Measurements from ENCODE around the gene LARP4B.
A peak's percentile ranks its signal among the peaks of the same experiment; 100 is the strongest.
"Not testable (repeated sequence)": the region's sequence is repeated elsewhere in the genome, so short reads cannot be mapped to it uniquely, and the experiment has no call there.

LARP4B gene

DNA sequence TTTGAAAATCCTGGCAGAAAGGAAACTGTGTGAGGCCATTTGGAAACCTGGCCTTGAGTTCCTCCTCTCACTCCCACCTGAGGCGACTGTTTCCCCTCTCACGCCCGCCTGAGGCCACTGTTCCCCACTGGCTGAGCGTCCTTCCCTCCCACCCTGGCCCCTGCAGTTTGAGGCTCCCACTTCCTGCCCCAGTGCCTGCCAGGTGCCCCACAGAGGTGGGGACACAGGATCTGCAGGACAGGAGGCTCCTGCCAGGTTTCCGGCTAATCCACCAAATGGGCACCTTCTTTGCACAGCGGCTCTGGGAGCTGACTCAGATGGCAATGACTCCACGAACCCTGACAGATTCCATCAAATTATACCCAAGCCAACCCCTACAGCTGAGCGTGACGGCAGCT is 24.3 kb upstream of the LARP4B start:
- DNase-seq, result no peak

DNA sequence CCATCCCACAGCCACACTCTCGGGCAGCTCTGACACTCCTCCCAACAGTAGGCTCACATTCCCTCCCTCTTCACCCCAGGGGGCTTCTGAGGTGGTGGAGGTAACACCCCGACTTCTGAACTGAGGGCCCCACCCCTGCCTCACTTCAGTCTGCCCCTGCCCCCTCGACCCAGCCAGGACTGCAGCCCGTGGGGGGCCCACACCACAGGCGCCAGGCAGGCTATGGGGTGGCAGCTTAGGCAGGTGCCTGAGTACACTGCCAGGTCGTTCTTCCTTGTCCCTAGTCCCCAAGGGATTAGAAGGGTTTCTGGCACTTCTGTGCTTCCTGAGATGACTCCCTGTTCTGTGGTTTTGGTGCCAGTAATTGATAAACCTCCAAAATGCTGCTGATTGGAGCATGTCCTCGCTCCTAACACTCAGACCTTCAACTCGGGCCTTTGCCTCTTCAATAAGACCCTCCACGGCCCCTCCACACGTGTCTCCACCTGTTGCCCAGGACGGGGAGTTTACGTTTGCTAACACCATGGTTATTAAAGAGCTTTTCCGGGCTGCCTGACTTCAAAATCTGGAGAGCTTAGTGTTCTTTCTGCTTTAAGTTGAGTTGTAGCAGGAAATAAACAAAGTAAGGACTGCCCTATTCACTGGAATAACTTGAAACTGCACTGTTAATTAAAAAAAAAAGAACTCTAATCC is 23.8 kb upstream of the LARP4B start:
- no peak for DNase-seq

DNA sequence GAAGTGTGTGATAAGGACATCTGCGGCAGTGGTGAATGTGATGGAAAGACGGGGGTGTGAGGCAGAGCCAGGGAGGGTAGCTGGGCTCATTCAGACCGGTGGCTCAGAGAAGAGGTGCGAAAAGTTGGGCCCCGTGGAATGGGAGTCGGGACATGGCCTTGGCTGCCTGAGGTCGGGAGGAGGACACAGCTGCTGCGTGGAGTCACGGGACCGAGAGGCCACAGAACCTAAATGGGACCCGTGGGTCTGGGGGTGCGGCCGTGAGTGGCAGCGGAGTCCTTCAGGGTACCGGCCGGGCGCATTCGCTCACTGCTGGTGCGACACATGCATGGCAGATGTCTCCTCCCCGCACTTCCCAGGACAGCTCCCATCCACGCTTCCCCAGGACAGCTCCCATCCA is 22.9 kb upstream of the LARP4B start:
- no peak for DNase-seq

DNA sequence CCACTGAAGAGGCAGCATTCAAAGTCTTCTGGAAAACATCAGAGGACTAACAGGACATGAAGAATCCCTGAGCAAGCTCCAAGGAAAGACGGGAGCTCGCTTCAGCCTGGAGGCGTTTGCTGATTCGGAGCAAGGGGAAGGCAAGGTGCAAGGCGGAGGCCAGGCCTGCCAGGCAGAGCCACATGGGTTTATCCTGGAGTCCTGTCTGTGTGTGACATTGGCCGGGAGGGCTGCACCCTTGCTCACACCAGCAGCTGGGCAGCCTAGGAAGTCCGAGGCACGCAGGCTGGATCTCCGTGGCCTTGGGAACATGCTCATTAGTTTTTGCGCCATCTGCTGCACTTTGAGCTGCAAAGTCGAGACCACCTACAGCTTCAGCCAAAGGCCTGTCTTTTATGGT is 22.3 kb upstream of the LARP4B start:
- DNase-seq, result no peak

DNA sequence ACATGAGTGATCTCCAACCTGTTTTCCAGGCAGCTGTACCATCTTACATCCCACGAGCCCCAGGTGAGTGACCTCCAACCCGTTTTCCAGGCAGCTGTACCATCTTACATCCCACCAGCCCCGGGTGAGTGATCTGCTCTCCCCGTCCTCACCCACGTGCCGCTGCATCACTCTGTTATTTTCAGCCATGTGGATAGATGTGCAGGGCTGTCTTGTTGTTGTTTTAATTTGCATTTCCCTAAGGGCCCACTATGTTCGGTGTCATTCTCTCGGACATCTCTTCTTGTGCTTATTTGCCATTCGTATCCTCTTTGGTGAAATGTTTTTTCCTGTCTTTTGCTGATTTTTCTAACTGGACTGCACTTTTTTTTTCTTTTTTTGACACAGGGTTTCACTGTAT is 17.9 kb upstream of the LARP4B start:
- no peak for DNase-seq

DNA sequence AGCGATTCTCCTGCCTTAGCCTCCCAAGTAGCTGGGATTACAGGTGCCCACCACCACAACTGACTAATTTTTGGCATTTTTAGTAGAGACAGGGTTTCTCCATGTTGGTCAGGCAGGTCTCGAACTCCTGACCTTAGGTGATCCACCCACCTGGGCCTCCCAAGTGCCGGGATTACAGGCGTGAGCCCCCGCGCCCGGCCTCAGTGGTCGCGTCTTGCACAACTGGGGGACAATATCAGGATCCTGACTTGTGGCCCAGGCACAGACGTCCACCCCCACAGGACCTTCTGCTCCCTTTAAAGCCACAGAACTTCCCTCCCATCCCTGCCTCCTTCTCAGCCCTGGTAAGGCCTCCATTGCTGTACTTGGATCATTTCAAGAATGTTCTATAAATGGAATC is 16.8 kb upstream of the LARP4B start:
- DNase-seq, result no peak

DNA sequence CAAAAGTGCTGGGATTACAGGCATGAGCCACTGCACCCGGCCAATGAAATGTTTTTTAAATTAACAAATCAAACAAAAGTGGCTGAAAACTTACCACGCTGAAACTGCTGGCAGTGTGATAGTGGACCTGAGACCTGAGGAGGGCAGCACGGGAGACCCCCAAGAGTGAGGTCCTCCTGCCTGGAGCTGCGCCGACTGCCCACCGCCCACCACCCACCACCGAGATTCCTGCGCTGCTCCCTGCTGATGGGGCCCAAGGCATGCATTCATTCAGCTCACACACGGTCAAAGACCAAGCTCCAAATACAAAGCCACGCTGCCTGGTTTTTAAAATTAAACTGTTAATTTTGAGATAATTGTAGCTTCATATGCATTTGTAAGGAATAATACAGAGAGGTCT is 16.4 kb upstream of the LARP4B start:
- DNase-seq, result no peak

DNA sequence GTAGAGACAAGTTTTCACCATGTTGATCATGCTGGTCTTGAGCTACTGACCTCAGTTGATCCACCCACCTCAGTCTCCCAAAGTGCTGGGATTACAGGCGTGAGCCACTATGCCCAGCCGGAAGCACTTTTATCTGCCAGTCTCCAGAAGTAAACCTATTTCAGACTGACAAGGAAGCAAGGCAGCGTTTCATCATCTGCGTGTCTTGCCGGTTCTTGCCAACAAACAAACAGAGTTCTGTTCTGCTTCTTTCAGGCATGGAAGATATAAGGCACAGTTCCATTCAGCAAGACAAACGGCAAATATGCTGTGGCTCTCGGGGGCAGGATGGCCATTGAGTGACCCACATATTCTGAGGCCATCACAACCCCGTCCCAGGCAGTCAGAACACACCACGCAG is 15.5 kb upstream of the LARP4B start:
- no peak for DNase-seq

DNA sequence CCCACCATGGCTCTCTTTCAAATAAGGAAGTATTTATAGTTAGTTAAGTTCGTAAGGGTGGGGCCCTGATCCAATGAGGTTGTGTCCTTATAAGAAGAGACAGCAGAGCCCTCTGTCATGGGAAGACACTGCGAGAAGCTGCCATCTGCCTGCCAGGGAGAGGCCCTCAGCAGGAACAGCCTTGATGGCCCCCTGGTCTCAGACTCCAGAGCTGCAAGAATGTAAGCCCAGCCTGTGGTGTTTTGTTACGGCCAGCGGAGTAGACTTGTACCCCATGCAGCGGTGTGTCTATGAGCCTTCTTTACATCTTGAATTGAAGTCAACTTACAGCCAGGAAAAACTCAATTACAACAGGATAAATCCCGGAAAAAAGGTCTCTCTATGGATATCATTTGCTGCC is 14.3 kb upstream of the LARP4B start:
- no peak for DNase-seq

DNA sequence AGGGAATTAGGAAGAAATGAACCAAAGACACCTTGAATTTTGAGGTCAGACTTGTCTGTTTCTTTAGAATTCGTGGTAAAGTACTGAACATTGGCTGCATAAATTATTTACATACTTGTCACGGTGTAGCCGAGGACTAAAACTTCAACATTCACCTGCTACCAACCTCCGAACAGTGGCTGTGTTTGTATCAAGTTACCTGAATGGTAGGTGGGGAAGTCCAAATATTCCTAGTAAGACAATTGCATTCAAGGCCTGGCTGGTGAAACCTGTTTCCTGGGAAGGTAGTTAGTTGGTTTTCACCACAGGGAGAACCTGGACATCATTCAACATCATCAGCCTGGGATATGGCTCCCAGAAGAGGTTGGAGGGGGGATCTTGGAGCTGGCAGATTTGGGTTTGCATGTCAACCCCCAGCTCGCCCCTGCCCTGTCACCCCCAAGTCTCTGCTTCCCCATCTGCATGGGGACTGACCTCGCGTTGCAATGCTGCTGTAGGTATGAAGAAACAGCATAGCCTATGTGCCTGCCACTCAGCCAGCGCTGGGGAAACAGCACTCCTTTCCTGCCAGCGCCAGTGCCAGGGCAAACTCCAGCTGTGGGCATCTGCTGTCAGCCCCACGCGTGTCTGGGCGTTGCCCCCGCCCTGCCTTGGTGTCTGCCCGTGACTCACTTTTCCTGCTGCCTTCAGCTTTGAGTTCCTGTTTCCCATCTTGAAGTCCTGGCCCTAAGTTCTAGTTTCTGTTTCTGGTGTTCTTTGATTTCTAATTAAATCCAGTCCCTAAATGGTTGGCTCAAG is 12.7 kb upstream of the LARP4B start:
- peak; percentile 3 for DNase-seq

DNA sequence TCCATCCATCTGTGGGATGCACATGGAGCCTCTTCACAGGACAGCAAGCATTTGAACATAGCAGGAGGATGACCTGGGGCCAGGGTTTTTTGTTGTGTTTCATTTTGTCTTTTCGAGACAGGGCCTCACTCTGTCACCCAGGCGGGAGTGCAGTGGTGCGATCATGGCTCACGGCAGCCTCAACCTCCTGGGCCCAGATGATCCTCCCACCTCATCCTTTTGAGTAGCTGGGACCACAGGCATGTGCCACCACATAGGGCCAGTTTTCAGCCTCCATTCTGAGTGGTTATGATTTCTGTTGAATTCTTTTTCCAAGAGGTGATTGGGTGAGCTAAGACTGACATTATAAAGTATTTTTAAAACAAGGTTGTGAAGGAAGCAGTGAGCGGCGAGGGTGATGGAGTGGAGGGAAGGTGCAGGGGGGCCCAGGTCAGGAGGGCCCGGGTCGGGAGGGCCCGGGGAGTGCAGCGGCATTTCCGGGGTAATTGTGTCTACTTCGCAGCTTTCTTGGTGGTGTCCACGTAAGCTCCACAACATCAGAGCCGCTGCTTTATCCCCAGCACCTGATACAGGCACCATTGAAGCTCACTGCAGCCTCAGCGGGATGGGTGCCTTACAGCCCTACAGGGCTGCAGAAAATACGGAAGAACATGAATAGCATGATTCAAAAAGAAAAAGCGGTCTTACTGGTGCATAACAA is 12.0 kb upstream of the LARP4B start:
- no peak for DNase-seq

DNA sequence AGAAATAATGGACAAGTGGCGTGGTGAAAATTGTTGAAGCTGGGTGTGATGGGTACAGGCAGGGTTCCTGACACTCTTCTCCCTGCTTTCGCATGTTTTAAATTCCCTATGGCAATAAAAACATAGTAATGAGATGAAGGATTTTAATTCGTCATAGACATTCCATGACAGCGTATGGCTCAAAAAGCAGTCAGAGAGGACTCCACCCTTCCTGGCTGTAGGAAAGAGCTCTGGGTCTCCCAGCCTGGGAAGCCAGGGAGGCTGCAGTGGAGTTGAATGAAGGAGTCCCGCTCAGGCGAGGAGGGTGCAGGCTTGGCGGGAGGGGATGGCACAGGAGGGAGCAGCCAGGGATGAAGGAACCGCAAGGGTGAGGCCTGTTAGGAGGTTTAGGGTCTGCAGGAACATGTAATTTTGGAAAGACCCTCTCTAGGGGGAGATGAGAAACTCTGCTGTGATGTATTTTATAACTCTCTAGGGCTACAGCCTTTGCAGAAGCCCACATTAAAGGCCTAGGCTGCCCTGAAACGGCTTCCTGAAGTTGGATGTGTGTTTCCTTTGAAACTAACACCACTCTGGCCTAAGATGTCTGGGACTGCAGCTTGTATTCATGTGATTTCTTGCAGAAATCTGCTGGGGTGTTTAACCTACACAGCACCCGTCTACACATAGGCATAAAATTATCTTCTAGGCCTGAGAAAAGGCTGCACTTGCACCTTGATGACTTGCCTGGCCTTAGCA is 7.6 kb upstream of the LARP4B start:
- DNase-seq, result no peak

DNA sequence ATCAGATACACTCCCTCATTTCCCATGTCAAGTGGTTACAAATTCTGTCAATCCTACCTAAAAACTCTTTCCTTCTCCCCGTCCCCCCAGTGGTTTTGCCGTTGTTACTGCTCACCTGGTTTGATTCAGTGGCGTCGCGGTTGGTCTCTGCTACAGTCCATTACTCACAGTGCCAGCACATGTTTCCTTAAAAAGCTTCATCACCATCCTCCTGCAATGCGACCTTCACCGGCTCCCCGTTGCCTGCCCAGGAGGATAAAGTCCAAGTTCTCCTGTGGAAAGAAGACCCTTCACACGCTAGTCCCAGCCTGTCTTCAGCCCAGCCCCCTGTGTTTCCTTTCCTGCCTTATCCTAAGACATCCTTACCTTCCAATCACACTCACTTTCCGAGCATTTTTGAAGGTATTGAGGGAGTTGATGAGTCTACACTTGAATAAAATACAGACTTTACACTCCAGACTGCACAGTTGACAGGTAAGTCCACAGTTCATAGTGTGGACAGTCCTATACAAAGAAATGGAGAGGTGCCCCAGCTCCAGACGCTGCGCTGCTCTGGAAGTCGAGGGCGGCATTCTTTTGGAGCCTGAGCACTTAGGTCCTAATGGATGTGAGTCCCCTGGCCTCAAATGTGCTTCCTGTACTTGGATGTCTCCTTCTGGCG is 3.4 kb upstream of the LARP4B start:
- no peak for DNase-seq

DNA sequence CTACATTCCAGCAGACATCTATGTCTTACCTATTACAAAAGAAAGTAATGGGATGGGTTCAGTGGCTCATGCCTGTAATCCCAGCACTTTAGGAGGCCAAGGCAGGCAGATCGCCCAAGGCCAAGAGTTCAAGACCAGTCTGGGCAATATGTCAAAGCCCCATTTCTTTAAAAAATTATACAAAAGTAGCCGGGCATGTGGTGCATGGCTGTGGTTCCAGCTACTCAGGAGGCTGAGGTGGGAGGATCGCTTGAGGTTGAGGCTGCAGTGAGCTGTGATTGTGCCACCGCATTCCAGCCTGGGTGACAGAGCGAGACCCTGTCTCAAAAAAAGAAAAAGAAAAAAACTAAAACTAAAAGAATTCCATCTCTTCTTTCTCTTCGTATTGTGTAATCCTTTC is 2.7 kb upstream of the LARP4B start:
- DNase-seq, result not testable (repeated sequence)

DNA sequence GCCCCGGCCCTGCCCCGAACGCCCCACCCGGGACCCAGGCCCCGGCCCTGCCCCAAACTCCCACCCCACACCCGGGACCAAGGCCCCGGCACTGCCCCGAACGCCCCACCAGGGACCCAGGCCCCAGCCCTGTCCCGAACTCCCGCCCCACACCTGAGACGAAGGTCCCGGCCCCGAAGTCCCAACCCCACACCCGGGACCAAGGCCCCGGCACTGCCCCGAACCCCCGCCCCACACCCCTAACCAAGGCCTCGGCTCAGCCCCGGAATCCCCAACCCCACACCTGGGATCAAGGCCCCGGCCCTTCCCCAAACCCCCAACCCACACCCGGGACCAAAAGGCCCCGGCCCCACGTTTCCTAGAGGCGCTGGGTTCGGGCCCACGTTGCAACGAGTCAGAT is 1.1 kb upstream of the LARP4B start:
- no peak for DNase-seq

DNA sequence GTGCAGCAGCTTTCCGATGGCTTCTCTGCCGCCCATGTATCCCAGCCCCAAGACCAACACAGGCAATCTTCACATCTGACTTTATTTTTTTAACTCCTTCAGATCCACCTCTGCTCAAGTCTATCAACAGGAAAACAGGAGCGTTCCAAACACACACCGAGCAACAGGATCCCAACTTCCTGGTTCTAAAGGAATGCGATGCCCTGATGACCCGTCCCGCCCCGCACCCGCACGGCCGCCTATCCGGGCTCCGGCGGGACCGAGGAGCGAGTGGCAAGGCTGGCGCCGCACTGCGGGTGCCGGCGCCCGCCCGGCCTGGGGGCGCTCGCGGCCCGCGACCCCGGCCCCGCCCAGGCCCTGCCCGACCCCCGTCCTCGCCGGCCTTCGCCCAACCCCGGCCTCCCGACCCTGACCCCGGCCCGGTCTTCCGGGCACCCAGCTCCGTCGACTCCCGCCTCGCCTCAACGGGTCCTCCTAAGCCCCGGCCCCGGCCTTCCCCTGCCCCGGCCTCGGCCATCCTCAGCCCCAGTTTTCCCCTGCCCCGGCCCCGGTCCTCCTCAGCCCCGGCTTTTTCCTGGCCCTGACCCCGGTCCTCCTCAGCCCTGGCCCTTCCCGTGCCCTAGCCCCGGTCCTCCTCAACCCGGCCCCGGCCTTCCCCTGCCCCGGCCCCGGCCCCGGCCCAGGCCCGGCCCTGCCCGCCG is 730 bp downstream of the LARP4B start:
- DNase-seq, result no peak

DNA sequence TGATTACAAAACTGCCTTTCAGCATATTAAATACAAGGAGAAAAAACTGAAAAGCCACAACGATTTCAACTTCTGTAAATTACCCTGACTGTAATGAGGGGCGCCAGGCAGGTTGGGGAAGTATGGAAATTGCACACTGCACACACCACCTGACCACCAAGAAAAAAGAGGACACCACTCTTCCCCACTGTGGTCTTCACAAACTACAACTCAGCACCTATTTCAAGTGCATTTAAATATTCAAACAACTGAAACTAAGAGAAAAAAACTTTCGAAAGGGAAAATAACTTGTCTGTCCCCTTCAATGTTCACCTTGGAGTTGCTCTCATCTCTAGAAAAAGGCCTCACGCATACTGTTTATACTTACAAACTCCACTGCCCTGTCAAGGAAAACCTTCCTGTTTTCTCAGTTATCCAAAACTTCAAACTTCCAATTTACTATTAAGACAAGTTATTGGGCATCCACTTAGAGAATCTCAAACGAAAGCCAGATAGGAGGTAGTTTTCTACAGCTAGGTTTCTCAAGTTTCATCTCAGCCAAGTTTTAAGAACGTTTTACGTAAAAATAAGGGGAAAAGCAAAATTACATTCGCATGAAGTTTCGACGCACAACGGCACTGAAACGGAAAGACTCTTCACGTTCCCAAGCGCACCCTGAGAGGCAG is 1.4 kb downstream of the LARP4B start:
- no peak for DNase-seq

DNA sequence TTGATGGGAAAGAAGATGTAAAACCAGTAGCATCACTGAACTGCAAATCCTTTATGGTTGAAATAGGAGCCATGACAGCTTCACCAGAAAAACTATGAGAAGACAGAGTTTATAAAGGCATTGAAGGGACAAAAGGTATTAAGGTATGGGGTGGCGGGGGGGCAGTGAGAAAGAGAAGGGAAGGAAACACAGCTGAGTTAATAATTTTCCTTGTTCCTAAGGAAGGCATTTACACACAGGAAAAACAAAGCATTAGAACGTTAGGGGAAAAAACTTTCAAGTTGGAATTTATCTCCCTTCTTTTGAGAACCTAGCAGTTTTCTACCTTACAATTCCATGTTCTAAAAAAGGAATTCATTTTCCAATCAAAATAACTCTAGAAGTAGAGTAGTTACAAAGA is 4.4 kb downstream of the LARP4B start:
- DNase-seq, result no peak

DNA sequence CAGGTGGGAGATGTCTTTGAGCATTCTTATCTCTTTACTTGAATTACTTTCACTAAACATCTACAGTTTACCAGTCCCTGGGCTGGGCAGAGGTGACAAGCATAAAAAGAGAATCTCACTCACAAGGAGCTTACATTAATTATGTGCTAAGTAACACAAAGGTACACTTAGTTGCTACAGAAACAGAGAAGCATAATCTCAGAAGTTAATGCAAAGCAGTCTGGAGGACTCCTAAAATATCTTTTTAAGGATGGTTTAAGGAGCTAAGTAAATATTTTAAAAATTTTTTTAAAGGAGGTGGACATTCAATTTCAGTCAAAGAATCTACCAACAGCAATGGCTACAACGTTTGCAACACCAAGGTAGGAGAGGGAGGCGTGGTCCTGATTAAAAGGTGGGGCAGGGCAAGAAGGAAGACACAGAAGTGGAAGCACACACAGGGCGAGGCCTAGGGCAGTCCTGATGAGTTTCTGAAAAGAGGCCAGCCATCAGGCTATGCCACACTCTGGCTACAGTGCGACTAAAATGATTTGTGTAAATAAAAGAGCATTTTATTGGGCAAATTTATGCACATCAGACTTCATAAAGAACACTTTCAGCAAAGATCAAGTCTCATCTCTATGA is 5.3 kb downstream of the LARP4B start:
- no peak for DNase-seq

DNA sequence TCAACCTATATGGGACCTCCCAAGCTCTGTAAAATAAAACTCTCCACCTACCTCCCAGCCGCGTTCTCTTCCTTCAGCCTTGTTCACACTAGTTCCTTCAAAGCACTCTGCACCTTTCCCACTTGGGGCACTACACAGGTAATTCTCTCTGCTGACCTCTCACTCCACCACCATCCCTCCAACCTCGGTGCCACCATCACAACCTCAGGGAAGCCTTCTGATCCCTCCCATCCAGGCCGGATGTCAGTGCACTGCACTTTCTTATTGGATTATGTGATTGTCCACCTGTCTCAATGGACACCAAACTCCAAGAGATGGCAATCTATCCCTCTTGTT is 7.0 kb downstream of the LARP4B start:
- DNase-seq, result no peak

DNA sequence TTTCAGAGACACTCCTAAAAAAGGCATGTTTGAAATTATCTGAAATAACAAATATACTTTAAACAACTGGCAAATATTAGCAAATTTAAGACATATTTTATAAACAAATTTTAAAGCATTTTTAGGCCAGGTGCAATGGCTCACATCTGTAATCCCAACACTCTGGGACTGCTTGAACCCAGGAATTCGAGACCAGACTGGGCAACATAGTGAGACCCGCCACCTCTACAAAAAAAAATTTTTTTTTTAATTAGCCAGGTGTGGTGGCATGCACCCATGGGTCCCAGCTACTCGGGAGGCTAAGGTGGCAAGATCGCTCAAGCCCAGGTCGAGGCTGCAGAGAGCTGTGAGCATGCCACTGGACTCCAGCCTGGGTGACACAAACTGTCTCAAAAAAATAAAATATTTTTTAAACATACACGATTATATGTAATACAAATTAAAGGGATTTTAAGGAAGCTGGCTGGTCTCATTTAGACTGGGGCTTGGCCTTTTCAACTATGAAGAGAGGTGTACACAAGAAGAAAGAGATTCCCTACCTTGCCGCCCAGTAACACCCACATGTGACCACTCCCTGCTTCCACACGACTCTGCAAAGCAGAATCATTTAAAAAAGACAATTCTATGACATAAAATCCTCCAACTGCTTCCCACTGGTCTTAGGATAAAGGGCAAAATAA is 7.5 kb downstream of the LARP4B start:
- no peak for DNase-seq

All from NCI-H2107 (cell line).